22Rv1 (cell line): ENCODE measurements around the gene C1QTNF1.

Experiments
- CTCF ChIP-seq: fragments of 450-650 bp; IDR thresholded peaks from 2 replicates; pipeline ENCODE4 v1.5.1; 2017; ENCODE audit warnings: mild to moderate bottlenecking
- ZFX ChIP-seq: fragments of 450-650 bp; IDR thresholded peaks from 2 replicates; pipeline ENCODE4 v1.6.1; 2017; ENCODE audit warnings: antibody characterized with exemption, borderline replicate concordance

GRCh38 chr17:79017546-79018369 lies 6.2 kb upstream of the C1QTNF1 start:
- TF ChIP-seq CTCF (no peak), ZFX (no peak)
